ENCODE data around the gene CTNNA3.

- no peak for TF ChIP-seq CTCF (IDR thresholded peaks at IDR 0.05; ENCODE audit: insufficient read depth, low read length, poor library complexity, severe bottlenecking)
- TF ChIP-seq EZH2phosphoT487 (conservative IDR thresholded peaks at IDR 0.05; ENCODE audit: low read length): no peak
Measured at GRCh38 chr10:66102756-66103155, 1593.2 kb downstream of the CTNNA3 start.
